GM21723 (cell line): Measurements from ENCODE around the gene COL11A2.
"Not testable (repeated sequence)": the region's sequence is repeated elsewhere in the genome, so short reads cannot be mapped to it uniquely, and the experiment has no call there.

Experiments used
- ATAC-seq: cut with Tn5 transposase; IDR thresholded peaks from one replicate; pipeline ENCODE4 v1.9.1; 2021; ENCODE audit warnings: mild to moderate bottlenecking, moderate library complexity; ENCODE audit not compliant: unreplicated experiment

COL11A2 gene

DNA sequence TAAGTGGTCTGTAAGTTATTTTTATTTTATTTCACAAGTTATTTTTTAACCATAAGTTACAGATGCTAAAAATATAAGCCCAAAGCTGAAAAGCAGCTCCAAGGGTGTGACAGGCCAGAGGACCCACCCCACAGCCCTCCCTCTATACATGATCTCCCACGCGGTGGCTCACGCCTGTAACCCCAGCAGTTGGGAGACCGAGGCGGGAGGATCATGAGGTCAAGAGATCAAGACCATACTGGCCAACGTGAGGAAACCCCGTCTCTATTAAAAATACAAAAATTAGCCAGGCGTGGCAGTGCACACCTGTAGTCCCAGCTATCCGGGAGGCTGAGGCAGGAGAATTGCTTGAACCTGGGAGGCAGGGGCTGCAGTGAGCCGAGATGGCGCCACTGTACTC lies 32.2 kb downstream of the COL11A2 start:
- ATAC-seq: no peak

GRCh38 chr6:33156964-33157363 lies 35.3 kb downstream of the COL11A2 start:
- ATAC-seq: no peak

DNA sequence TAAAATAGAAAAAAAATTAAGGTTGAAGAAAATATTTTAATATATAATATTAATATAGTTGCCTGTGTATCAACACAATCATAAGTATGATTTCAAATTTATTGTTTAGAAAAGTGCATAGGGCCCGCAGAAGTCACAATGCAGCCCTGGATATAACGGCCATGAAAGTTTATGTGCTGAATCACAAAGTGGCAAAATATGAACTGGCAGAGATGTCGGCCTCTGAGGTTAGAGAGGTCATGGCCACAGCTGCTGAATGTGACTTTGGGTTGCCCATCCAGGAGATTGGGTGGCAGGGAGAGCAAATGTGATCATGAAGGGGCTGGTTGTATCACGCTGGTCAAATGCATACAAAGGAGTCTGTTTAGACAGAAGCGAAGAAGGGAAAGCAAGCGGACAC lies 35.7 kb downstream of the COL11A2 start:
- ATAC-seq: no peak

GRCh38 chr6:33154349-33154748 lies 37.9 kb downstream of the COL11A2 start:
- ATAC-seq: no peak

- no peak for ATAC-seq
Measured at GRCh38 chr6:33151050-33151449, 41.2 kb downstream of the COL11A2 start.

DNA sequence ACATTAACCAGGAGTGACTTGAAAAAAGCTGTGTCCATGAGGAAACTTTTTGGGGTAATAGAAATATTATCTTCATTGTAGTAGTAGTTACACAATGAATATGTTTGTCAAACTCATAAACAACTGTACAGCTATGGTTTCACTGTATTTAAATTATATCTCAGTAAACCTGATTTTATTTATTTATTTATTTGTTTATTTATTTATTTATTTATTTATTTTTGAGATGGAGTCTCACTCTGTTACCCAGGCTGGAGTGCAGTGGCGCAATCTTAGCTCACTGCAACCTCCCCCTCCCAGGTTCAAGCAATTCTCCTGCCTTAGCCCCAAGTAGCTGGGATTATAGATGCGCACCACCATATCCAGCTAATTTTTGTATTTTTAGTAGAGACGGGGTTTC lies 41.7 kb downstream of the COL11A2 start:
- ATAC-seq: not testable (repeated sequence)

DNA sequence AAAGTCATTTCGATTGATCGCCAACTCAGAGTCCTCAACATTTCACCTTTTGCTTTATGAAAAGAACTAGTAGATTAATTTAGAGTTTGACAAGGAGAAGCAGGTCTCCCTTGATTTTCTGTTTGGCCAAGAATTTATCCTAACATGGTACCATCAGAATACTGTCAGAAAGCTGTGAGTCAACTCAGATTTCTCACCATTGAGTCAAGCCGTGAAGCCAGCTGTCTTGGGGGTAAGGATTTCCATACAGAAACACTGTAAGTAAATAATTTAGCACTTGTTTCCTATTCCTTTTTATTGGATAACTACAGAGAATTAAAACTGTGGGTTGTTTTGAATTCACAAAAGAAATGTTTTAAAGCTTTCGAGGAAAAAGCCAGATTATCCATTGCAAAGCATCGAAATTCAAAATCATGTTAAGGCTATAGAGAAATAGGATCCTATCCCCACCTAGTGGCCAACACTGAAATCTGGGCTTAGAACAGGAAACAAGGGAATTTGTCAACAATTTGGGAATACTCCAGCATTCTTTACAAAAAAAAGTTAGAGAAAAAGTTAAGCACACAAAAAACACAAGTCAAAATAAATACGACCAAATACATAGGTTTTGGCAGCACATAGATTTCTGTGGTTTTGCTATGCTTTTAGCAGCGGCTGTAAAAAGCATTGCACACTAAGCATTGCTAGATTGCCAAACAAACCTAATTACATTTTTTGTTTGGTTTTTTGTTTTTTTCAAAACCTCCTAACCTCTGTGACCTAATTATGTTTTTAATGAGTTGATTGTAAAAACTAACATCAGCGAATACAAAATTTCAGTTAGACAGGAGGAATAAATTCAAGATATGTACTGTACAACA lies 44.2 kb downstream of the COL11A2 start:
- ATAC-seq: no peak

DNA sequence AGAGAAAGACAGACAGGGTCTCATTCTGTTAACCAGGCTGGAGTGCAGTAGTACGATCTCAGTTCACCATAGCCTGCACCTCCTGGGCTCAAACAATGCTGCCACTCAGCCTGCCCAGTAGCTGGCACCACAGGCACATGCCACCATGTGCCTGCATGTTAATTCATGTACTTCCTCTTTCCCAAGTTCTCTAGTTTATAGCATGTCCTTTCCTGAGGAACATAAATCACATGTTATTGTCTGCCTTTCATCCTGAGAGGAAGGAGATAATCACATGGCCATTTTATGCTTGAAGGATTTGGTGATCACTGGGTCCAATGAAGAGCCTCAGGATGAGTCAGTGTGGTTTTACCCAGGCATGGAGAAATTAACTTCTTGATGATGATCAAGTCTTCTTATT lies 47.9 kb downstream of the COL11A2 start:
- no peak for ATAC-seq

- ATAC-seq: no peak
Measured at GRCh38 chr6:33143113-33143770, 49.0 kb downstream of the COL11A2 start.

DNA sequence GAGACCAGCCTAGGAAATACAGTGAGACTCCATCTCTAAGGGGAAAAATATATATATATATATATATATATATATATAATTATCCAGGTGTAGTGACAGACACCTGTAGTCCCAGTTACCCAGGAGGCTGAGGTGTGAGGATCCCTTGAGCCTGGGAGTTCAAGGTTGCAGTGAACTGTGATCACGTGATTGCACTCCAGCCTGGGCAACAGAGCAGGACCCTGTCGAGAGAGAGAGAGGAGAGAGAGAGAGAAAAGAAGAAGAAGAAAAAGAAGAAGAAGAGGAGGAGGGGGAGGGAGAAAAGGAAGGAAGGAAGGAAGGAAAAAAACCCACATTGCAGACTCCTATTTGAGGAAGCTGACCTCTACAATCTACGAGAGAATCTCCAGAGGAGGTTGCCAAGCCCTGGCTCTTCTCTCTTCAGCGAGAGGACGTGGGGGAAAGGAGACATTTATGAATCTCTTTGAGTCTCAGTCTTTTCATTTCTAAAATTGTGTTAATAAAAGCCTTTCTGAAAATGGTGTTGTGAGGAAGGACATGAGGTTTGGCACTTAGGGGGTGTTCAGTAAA lies 49.7 kb downstream of the COL11A2 start:
- no peak for ATAC-seq

DNA sequence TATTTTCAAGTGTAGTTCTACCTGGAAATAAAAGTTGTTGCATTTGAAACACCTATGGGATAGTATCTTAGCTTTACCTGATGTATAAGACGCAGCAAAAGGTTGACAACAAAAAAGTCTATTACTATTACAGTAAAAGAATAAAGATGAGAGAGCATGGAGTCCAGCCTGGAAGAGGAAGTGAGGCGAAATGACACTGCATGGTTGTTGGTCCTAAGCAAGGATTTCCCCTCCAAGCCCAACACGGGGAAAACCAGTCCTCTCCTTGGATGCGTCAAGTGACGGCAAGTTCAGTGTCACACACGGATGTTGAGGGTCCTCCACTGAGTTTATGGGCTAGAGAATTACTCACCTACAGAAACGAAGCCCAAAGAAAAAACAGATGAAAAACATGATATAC lies 51.7 kb downstream of the COL11A2 start:
- ATAC-seq: no peak

DNA sequence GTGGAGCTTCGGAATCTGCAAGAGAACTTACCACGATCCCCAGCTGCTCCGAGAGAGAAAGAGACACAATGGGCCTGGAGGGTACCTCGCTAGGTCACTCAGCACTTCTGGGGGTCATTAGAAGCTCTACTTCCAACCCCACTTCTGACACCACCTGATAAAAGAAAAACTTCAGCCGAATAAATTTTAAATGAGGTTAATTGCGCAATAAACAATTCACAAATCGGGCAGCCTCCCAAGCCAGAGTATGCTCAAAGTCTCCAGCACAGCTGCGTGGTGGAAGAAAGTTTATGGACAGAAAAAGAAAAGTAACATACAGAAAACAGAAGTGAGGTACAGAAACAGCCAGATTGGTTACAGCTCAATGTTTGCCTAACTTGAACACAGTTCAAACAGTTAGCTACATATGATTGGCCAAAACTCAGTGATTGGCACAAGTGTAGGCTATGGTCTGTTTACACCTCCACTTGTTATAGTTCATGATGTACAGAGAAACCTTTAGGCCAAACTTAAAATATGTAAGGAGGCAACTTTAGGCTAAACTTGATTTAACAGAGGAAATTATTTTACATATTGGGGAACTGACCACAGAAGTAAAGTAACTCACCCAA lies 52.6 kb downstream of the COL11A2 start:
- ATAC-seq: no peak

DNA sequence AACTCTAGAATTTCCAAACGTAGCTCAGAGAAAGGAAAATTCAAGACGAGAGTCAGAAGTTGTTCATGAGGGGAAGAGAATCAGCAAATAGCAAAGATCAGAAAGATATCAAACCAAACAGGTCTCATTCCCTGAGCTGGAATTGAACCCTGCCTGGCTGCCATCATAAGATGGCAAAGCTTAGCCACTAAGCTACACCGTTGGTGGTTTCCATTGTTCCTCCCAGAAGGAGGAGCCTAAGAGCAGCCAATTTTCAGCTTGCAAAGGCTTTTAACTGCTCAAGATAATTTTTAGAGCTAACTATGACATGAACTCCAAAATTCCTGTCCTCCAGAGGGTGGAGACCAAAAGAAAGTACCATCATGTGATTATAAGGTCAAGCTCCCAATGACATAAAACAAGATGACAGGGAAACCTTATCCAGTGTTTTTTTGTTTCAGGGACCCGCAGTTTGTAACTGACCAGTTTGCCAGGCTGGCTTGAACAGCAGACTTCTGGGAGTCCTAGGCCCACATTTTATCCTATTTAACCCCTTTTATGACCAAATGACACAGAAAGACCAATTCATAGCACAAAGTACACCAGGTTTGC lies 55.9 kb downstream of the COL11A2 start:
- ATAC-seq: no peak

GRCh38 chr6:33132081-33132524 lies 60.2 kb downstream of the COL11A2 start:
- ATAC-seq: no peak

GRCh38 chr6:33128318-33128717 lies 63.9 kb downstream of the COL11A2 start:
- ATAC-seq: no peak

DNA sequence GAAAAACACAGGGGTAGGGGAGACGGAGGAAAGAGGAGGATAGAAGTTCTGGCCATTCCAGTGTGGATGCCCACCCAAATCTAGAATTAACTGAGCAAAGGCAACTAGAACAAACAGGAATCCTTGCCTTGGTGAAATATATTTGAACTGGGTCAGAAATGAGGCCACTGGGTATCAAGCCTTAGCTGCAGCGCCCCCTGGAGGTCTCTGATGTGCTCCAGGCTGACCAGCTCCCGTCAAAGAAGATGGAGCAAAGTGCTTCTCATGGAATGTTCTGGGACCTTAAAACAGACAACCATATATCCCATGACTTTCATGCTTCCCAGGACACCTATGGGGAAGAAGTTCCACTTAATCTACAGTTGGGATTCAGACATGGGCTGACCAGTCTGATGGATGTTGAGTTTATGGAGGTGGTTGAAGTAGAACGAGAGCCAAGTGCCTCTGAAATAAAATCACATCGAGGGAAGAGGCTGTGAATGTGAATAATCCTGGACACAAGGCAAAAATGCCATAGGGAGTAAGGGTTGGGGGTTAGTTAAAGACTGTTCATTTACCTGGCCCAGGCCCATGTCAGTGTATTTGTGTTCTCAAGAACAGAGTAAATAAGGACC lies 66.1 kb downstream of the COL11A2 start:
- no peak for ATAC-seq

GRCh38 chr6:33124947-33125346 lies 67.3 kb downstream of the COL11A2 start:
- ATAC-seq: no peak

DNA sequence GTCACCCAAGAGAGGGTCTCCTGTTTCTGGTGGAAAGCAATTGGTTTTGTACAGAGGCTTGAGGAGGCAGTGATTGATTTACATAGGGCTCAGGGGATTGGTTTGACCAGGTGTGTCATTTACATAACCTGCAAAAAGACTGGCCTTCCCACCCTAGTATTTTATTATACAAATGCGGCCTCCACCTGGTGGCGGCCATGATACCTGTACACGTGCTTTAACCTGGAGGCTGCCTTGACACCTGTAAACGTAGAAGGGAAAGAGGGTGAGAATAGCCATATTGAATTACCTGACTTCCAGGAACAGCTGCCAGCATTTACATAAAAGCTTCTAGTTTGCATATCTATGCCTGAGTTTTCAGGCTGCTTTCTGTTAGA lies 67.8 kb downstream of the COL11A2 start:
- ATAC-seq: no peak

DNA sequence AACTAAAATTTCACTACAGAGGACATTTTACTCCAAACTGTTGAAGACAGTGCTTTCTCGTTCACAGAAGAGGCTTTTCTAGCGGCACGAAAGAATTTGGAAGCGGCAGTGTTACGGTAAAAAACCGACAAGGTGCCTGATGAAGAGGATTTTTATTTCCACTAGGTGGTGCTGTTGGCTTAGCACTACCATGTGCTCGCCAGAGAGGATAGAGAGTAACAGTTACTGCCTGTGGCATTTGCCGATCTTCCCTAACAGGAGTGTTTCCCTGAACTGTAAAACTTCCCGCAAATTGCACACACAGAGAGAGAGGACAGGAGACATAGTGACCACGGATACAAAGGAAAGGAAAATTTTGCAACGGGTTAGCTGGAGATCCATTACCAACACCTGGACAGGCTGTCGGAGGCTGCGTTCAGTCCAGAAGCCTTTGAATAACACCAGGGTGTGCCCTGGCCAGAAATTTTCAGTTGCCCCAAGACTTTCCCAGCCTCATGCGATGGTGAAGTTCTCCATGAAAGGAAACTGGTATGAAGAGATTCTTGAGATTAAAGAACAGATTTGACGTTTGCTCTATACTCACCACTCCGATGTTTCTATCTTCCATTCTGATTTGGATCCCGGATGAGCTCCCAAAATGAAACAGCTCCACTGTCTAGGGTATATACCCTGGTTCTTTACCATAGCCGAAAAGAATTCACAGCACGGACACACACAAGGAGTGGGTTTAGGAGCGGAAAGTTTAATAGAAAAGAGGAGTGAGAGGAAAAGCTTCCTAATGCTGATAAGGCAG lies 68.3 kb downstream of the COL11A2 start:
- ATAC-seq: no peak

DNA sequence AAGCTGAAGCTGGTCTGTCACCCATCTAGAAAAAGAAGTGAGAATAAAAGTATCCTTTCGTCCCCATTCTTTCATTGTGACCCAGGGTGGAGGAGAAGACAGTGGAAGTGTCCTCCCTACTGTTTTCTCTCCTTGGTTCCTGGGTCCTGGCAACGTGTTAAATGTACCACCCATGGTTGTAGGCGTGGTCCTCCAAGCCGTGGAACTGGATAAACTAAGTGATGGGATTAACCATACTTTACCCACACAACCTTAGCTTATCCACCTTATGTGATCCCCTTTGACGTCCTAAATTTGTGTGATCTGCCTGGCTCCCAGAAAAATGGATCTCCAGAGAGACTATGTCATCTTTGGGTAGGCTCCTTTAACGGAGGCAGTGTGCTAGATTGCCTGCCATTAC lies 69.1 kb downstream of the COL11A2 start:
- ATAC-seq: no peak
